SU-DHL-6 (cell line): ENCODE measurements around the gene ZNF469.

Experiments
- H2AFZ ChIP-seq: fragments of 200-600 bp; sonication (generic); 2 replicates; pipeline ENCODE4 v1.6.1; 2014; ENCODE audit warnings: low read depth, mild to moderate bottlenecking, moderate library complexity, mixed read lengths, antibody characterized with exemption, low read length; ENCODE audit not compliant: severe bottlenecking
- H3F3A ChIP-seq: fragments of 200-600 bp; shearing (Covaris generic); 2 replicates; pipeline ENCODE4 v1.6.0; 2016; ENCODE audit warnings: antibody characterized with exemption, mild to moderate bottlenecking; ENCODE audit not compliant: insufficient read depth
- H3K27ac ChIP-seq: fragments of 200-600 bp; sonication (generic); 2 replicates; pipeline ENCODE4 v1.5.1; 2016; ENCODE audit warnings: low read depth, mild to moderate bottlenecking, low read length, moderate library complexity, mixed read lengths
- H3K27me3 ChIP-seq: fragments of 200-600 bp; sonication (generic), shearing (Covaris generic); 2 replicates; pipeline ENCODE4 v1.6.0; 2014; ENCODE audit warnings: mild to moderate bottlenecking, low read length
- H3K36me3 ChIP-seq: fragments of 200-600 bp; sonication (generic); 2 replicates; pipeline ENCODE4 v1.6.1; 2014; ENCODE audit warnings: mild to moderate bottlenecking, low read length, mixed read lengths
- H3K4me2 ChIP-seq: fragments of 300-600, 200-600 bp; shearing (Covaris generic), sonication (generic); 2 replicates; pipeline ENCODE4 v1.6.0; 2014; ENCODE audit warnings: low read length, low read depth, mild to moderate bottlenecking; ENCODE audit not compliant: poor library complexity, severe bottlenecking
- H3K4me3 ChIP-seq: fragments of 200-600 bp; sonication (generic); 2 replicates; pipeline ENCODE4 v1.5.1; 2014; ENCODE audit warnings: antibody characterized with exemption, low read length, mild to moderate bottlenecking, mixed read lengths; ENCODE audit not compliant: insufficient read depth, poor library complexity, severe bottlenecking
- H3K79me2 ChIP-seq: fragments of 200-600 bp; sonication (generic); 2 replicates; pipeline ENCODE4 v1.6.1; 2014; ENCODE audit warnings: mild to moderate bottlenecking, low read length, moderate library complexity; ENCODE audit not compliant: insufficient read depth
- H3K9ac ChIP-seq: fragments of 200-600 bp; sonication (generic); 2 replicates; pipeline ENCODE4 v1.7.0; 2014; ENCODE audit warnings: mild to moderate bottlenecking, low read length
- H3K9me2 ChIP-seq: fragments of 200-600 bp; sonication (generic); replicated peaks from 2 replicates; pipeline ENCODE4 v1.6.1; 2014; ENCODE audit warnings: low read length; ENCODE audit not compliant: insufficient read depth
- H3K9me3 ChIP-seq: fragments of 200-600 bp; sonication (generic); 2 replicates; pipeline ENCODE4 v1.6.1; 2014; ENCODE audit warnings: low read length, mixed read lengths; ENCODE audit not compliant: insufficient read depth
- H4K20me1 ChIP-seq: fragments of 200-600 bp; sonication (generic); 2 replicates; pipeline ENCODE4 v1.6.1; 2014; ENCODE audit warnings: low read depth, mild to moderate bottlenecking, antibody characterized with exemption, low read length, moderate library complexity, mixed read lengths
- CTCF ChIP-seq: fragments of 200-600 bp; sonication (generic); IDR thresholded peaks from one replicate; pipeline ENCODE4 v1.5.1; 2017; ENCODE audit warnings: antibody characterized with exemption, mild to moderate bottlenecking, low read length, moderate library complexity; ENCODE audit not compliant: insufficient read depth, poor library complexity, severe bottlenecking
- EZH2phosphoT487 ChIP-seq: fragments of 200-600 bp; sonication (generic), shearing (Covaris generic); conservative IDR thresholded peaks from 2 replicates; pipeline ENCODE4 v1.6.1; 2018; ENCODE audit warnings: mild to moderate bottlenecking, antibody characterized with exemption, low read length, moderate library complexity, mixed read lengths

Gene ZNF469

GRCh38 chr16:88334778-88335720, 47.7 kb upstream of the ZNF469 start:
- Histone ChIP-seq H3K36me3 (no peaks in the 10 kb centered on the region), H3K9ac (no peak overlapping the region), H3K9me2 (no peaks in the 10 kb centered on the region), H3K79me2 (no peaks in the 10 kb centered on the region), H3K4me2 (no peak overlapping the region), H4K20me1 (no peaks in the 10 kb centered on the region), H3K4me3 (no peak overlapping the region), H2AFZ (no peak overlapping the region), H3F3A (no peaks in the 10 kb centered on the region), H3K9me3 (no peaks in the 10 kb centered on the region), H3K27ac (no peak overlapping the region), H3K27me3 (no peaks in the 10 kb centered on the region)
- no peak for TF ChIP-seq EZH2phosphoT487

GRCh38 chr16:88337021-88337420, 45.7 kb upstream of the ZNF469 start:
- no peaks in the 10 kb centered on the region for H3F3A ChIP-seq
- no peak for TF ChIP-seq EZH2phosphoT487
- TF ChIP-seq CTCF, result no peak
- H3K9me3 ChIP-seq, result no peaks in the 10 kb centered on the region
- H3K79me2 ChIP-seq, result no peaks in the 10 kb centered on the region
- no peak overlapping the region for H3K27ac ChIP-seq
- H3K36me3 ChIP-seq, result no peaks in the 10 kb centered on the region
- H3K4me2 ChIP-seq, result no peak overlapping the region
- no peaks in the 10 kb centered on the region for H3K27me3 ChIP-seq
- H2AFZ ChIP-seq, result no peak overlapping the region
- H3K4me3 ChIP-seq, result no peak overlapping the region
- no peaks in the 10 kb centered on the region for H3K9me2 ChIP-seq
- no peak overlapping the region for H3K9ac ChIP-seq
- no peaks in the 10 kb centered on the region for H4K20me1 ChIP-seq

GRCh38 chr16:88337538-88337937, 45.2 kb upstream of the ZNF469 start:
- Histone ChIP-seq H3K79me2 (no peaks in the 10 kb centered on the region), H3K27me3 (no peaks in the 10 kb centered on the region), H3F3A (no peaks in the 10 kb centered on the region), H3K9me3 (no peaks in the 10 kb centered on the region), H3K27ac (no peak overlapping the region), H3K36me3 (no peaks in the 10 kb centered on the region), H4K20me1 (no peaks in the 10 kb centered on the region), H2AFZ (no peak overlapping the region), H3K4me3 (no peak overlapping the region), H3K9me2 (no peaks in the 10 kb centered on the region), H3K9ac (no peak overlapping the region), H3K4me2 (no peak overlapping the region)
- no peak for TF ChIP-seq CTCF
- no peak for TF ChIP-seq EZH2phosphoT487

GRCh38 chr16:88338111-88338510, 44.6 kb upstream of the ZNF469 start:
- H3K9me3 ChIP-seq, result no peaks in the 10 kb centered on the region
- no peak overlapping the region for H3K4me2 ChIP-seq
- H3F3A ChIP-seq, result no peaks in the 10 kb centered on the region
- no peaks in the 10 kb centered on the region for H3K27me3 ChIP-seq
- H4K20me1 ChIP-seq, result no peaks in the 10 kb centered on the region
- no peaks in the 10 kb centered on the region for H3K79me2 ChIP-seq
- no peaks in the 10 kb centered on the region for H3K36me3 ChIP-seq
- H3K9me2 ChIP-seq, result no peaks in the 10 kb centered on the region
- TF ChIP-seq CTCF (no peak), EZH2phosphoT487 (no peak)
- no peak overlapping the region for H3K27ac ChIP-seq
- no peak overlapping the region for H3K9ac ChIP-seq
- H3K4me3 ChIP-seq, result no peak overlapping the region
- no peak overlapping the region for H2AFZ ChIP-seq
